Activated naive CD4-positive, alpha-beta T cell treated with anti-CD3 and anti-CD28 coated beads for 36 hours (primary cell): ENCODE results near the gene GRIN2A. TPM values are rescaled to one million over a fixed set of nuclear protein-coding genes. Genes with fewer than 3 reads are reported as not detected.

Experiments
- CTCF ChIA-PET: fragments of 350-600 bp; sonication (Branson Sonifier 250); formaldehyde crosslinking; loops from one replicate; lab custom pipeline; 2021; ENCODE audit warnings: antibody characterized with exemption; lab: Charles Lee
- DNase-seq: peaks from one replicate; pipeline ENCODE4 v3.0.0-alpha.2; 2020
- H3K27ac Mint-ChIP-seq: one replicate; pipeline ENCODE4 v1.8.0; 2021; ENCODE audit warnings: mild to moderate bottlenecking, mixed read lengths
- H3K27me3 Mint-ChIP-seq: one replicate; pipeline ENCODE4 v1.8.0; 2021; ENCODE audit warnings: low read depth, mixed read lengths
- H3K36me3 Mint-ChIP-seq: one replicate; pipeline ENCODE4 v1.8.0; 2021; ENCODE audit warnings: low read depth, mixed read lengths
- H3K4me1 Mint-ChIP-seq: one replicate; pipeline ENCODE4 v1.8.0; 2021; ENCODE audit warnings: low read depth, mixed read lengths
- H3K4me3 Mint-ChIP-seq: one replicate; pipeline ENCODE4 v1.8.0; 2021; ENCODE audit warnings: mild to moderate bottlenecking, moderate library complexity, mixed read lengths
- H3K9me3 Mint-ChIP-seq: one replicate; pipeline ENCODE4 v1.8.0; 2021; ENCODE audit warnings: mixed read lengths
- intact Hi-C: fragments of 100-400 bp; cut with micrococcal nuclease; formaldehyde crosslinking; loops from one replicate; pipeline ENCODE4 v1.15.1; 2023
- total RNA-seq, 2 experiments: library from RNA; stranded (reverse); gene quantifications; one replicate each; pipeline ENCODE4 v1.2.3, GENCODE V29; 2021

Gene GRIN2A
- not detected for total RNA-seq

DNA sequence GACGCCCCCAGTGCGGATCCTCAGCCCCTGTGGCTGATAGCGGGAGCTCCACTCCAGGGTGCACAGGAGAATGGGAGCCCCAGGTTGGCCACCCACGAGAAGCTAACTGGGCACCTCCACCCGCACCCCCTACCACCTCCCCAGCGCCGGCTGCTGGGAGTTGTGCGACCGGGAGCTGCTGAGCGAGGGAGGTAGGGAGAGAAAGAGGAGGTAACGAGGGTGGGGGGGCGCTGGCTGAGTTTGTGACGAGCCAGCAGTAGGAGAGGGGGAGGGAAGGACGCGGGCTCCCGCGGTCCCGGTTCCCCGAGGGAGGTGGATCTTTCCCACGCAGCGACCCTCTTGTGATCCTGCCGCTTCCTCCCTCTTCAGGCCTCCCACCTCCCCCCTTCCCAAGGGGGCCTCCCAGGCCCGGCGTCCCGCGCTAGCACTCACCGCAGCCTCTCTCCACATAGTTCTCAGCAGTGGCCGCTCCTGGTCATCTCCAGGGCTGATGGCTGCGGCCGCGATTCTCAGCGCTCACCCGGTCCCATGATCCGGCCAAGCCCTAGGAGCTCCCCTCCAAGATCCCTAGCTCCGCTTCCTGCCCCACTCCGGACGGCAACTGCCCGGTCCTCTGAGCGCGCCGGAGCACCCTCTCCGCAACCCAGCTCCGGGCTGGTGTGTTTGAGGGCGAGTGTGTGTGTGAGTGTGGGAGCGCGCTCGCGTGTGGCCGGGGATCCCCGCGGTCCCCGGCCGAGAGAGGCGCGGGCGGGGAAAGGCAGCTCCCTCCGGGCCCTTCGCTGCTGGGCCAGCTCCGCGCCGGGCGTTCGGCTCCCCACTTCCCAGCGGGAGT lies at the start of gene GRIN2A:
GRIN2A (minus strand) TSS at position 207 of the 832 bp plus-strand sequence. CDS start 2,017 bp downstream, outside the sequence.
- intact Hi-C loops, result no loop called here
- Mint-ChIP-seq H3K4me1 (peaks cover 16% of the 10 kb centered on the region), H3K36me3 (no peaks in the 10 kb centered on the region), H3K27ac (no peak within 1 kb of the TSS), H3K27me3 (peaks cover 43% of the 10 kb centered on the region), H3K4me3 (no peak within 1 kb of the TSS), H3K9me3 (no peaks in the 10 kb centered on the region)
- CTCF ChIA-PET, result interaction anchor here (0.5 to 0.6 kb wide), 2 partner anchors 109 to 604 kb away, joined by 3 to 4 read pairs; no protein-coding TSS in a partner anchor
- DNase-seq, result no peak

DNA sequence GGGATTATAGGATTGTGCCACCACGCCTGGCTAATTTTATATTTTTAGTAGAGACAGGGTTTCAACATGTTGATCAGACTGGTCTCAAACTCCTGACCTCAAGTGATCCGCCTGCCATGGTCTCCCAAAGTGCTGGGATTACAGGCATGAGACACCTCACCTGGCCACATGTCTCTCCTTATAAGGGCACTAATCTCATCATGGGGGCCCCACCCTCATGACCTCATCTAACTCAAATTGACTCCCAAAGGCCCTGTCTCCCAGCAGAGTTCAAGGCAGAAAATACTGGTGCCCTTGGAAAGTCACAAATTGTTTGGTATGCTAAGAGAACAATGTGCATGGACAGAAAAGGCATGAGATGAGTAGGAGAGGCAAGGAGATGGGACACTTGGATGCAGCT lies 49.3 kb upstream of the GRIN2A start:
- intact Hi-C loops, result no loop called here
- Mint-ChIP-seq H3K27me3 (peaks cover 7% of the 10 kb centered on the region), H3K27ac (no peak overlapping the region), H3K4me3 (no peak overlapping the region), H3K9me3 (peaks cover 6% of the 10 kb centered on the region), H3K4me1 (no peaks in the 10 kb centered on the region), H3K36me3 (peaks cover 1% of the 10 kb centered on the region)
- DNase-seq, result no peak
- CTCF ChIA-PET, result no interaction called here

DNA sequence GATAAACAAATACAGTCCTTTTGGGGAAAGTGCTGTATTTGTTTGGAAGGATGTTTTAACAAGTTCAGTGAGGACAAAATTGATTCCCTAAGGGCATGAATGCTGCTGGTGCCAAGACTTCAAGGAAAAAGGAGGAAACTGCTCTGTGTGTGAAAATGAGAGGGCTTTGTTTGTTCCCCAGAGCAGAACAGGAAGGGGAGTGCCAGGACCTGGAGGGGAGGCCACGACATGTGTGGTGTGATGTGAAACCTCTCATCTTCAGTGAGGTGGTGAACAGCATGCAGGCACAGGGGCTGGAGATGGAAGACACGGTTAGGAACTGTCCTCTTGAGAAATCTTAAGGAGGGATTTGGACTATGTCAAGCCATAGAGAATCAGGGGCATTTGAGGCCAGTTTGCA lies 46.6 kb upstream of the GRIN2A start:
- CTCF ChIA-PET, result no interaction called here
- H3K9me3 Mint-ChIP-seq, result peaks cover 6% of the 10 kb centered on the region
- H3K36me3 Mint-ChIP-seq, result peaks cover 1% of the 10 kb centered on the region
- no peaks in the 10 kb centered on the region for H3K4me1 Mint-ChIP-seq
- intact Hi-C loops, result no loop called here
- no peak overlapping the region for H3K27ac Mint-ChIP-seq
- peaks cover 7% of the 10 kb centered on the region for H3K27me3 Mint-ChIP-seq
- H3K4me3 Mint-ChIP-seq, result no peak overlapping the region
- DNase-seq, result no peak

DNA sequence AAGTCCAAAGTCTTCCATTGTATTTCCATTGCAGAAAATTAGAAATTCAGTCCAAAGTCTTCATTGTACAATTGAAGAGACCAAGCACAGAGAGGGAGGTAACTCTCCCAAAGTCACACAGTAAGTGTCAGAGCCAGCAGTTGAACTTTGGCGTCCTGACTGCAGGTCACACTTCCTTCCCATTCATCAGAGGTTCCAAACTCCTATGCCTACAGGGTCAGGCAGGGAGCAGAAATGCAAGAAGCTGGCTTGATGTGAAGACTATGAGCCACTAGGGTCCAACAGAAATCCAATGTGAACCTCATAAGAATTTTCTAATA lies 44.7 kb upstream of the GRIN2A start:
- DNase-seq, result no peak
- peaks cover 5% of the 10 kb centered on the region for H3K27me3 Mint-ChIP-seq
- H3K4me3 Mint-ChIP-seq, result no peak overlapping the region
- no peaks in the 10 kb centered on the region for H3K9me3 Mint-ChIP-seq
- CTCF ChIA-PET, result no interaction called here
- no peak overlapping the region for H3K27ac Mint-ChIP-seq
- H3K4me1 Mint-ChIP-seq, result no peaks in the 10 kb centered on the region
- intact Hi-C loops, result no loop called here
- H3K36me3 Mint-ChIP-seq, result peaks cover 1% of the 10 kb centered on the region

DNA sequence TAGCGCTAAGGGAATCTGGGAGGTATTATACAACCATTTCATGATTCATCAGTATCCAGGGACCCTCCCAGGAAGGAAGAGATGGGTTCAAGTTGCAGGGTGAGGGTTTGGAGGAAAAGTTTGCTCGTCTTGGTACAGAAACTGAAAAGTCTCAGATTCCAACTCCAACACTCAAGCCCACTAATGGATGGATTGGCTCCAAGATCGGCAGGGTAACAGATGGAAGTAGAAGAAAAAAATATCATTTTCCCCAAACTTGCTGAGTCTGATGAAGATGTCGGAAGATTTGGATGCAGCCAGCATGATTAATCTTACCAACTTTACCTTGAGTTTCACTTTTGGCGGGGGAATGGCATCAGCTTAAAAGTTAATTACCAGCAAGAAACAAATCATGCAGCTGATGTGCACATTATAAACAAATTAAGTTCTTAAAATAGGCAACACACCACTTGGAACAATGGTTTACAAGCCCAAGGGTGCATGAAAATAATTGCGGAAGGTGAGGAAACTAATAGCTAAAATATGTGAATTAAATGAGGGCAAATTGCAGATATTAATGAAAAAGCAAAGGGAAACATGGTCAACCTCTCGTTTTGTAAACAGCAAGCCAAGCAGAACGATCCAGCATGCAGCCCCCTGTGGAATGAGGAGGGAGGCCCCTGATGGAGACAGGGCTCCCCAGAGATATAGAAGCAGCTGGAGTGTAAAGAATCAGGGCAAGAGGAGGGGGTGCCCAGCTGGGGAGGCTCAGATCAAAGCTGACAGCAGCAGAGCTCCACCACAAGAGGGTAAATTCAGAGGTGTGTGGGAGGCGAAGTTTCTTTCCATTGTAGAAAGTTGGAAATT lies 44.1 kb upstream of the GRIN2A start:
- CTCF ChIA-PET, result no interaction called here
- Mint-ChIP-seq H3K4me1 (no peaks in the 10 kb centered on the region), H3K4me3 (no peak overlapping the region), H3K27ac (no peak overlapping the region), H3K9me3 (no peaks in the 10 kb centered on the region), H3K27me3 (peaks cover 6% of the 10 kb centered on the region), H3K36me3 (peaks cover 1% of the 10 kb centered on the region)
- no peak for DNase-seq
- intact Hi-C loops, result no loop called here

DNA sequence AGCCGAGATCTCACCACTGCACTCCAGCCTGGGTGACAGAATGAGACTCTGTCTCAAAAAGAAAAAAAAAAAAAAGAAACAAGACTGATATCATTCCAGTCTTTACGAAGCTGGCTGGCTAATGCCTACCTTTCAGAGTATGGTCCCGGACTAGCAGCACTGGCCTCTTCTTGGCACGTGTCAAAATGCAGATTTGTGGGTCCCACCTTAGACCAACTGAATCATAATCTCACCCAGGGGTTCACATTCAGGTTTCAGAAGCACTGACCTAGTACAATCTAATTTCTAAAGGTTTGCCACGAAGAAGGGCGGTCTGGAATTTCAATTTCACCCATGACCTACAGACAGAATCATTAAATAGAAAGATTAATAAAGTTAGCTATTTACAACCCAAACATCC lies 43.4 kb upstream of the GRIN2A start:
- no peaks in the 10 kb centered on the region for H3K9me3 Mint-ChIP-seq
- peaks cover 6% of the 10 kb centered on the region for H3K27me3 Mint-ChIP-seq
- H3K36me3 Mint-ChIP-seq, result no peaks in the 10 kb centered on the region
- H3K27ac Mint-ChIP-seq, result no peak overlapping the region
- H3K4me3 Mint-ChIP-seq, result no peak overlapping the region
- no peak for DNase-seq
- CTCF ChIA-PET, result interaction anchor here (0.7 kb wide), 1 partner anchor 288 kb away, joined by 4 read pairs; no protein-coding TSS in a partner anchor
- no peaks in the 10 kb centered on the region for H3K4me1 Mint-ChIP-seq
- intact Hi-C loops, result no loop called here

DNA sequence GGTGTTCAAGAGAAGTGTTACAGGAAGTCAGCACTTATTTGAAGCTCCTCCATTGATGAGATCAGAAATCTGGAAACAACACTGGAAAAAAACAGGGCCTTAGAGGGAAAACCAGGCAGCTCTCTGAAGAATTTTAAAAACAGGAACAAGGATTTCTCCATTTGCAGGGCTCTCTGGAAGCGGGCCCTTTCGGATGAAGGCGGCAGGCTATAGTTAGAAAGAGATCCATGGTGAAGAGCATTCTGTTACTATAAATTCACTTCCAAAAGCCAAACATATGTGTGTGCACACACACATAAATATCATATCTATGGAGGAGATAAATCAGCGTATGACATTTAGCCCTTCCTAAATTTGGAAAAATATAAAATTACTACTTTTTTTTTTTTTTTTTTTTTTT lies 42.6 kb upstream of the GRIN2A start:
- intact Hi-C loops, result no loop called here
- no peak overlapping the region for H3K27ac Mint-ChIP-seq
- no peaks in the 10 kb centered on the region for H3K4me1 Mint-ChIP-seq
- no peak for DNase-seq
- CTCF ChIA-PET, result interaction anchor here (0.7 kb wide), 1 partner anchor 289 kb away, joined by 4 read pairs; no protein-coding TSS in a partner anchor
- no peaks in the 10 kb centered on the region for H3K36me3 Mint-ChIP-seq
- no peak overlapping the region for H3K4me3 Mint-ChIP-seq
- H3K9me3 Mint-ChIP-seq, result no peaks in the 10 kb centered on the region
- H3K27me3 Mint-ChIP-seq, result peaks cover 6% of the 10 kb centered on the region

DNA sequence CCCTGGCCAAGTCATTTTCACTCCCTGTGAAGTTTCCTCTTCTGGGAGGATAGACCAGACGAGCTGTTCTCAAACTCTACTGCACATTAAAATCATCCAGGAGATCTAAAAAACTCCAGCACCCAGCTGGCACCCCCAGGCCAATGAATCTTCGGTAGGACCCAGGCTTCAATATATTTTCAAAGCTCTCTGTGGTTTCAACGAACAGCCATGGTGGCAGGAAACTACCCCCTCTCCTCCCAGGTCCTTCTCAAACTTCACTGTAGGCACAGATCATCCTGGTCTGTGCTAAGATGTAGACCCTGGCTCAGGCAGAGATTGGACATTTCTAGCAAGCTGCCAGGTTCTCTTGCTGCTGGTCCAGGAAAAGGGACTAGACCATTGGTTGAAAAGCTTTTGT lies 38.7 kb upstream of the GRIN2A start:
- Mint-ChIP-seq H3K4me3 (no peak overlapping the region), H3K27me3 (peaks cover 4% of the 10 kb centered on the region), H3K27ac (no peak overlapping the region), H3K9me3 (no peaks in the 10 kb centered on the region), H3K36me3 (no peaks in the 10 kb centered on the region), H3K4me1 (no peaks in the 10 kb centered on the region)
- CTCF ChIA-PET, result no interaction called here
- no peak for DNase-seq
- intact Hi-C loops, result no loop called here

DNA sequence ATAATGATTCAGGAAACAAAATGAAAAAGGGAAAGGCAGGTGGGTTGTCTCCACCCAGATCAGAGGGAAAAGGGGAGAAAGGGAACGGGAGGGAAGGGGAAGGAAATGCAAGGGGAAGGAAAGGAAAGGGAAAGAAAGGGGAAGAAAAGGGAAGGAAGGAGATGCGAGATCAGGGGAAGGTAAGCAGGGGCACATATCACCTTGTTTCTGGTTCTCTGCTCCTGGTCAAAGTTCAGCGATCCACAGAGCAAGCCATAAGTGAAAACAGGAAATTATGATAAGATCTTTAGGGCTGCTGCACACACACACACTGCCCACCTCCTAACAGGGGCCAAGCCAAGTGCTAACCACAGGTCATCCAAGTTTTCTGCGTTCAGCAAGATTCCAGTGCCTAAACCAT lies 37.5 kb upstream of the GRIN2A start:
- H3K27ac Mint-ChIP-seq, result no peak overlapping the region
- CTCF ChIA-PET, result no interaction called here
- H3K36me3 Mint-ChIP-seq, result no peaks in the 10 kb centered on the region
- no peaks in the 10 kb centered on the region for H3K4me1 Mint-ChIP-seq
- DNase-seq, result no peak
- peaks cover 3% of the 10 kb centered on the region for H3K27me3 Mint-ChIP-seq
- intact Hi-C loops, result no loop called here
- no peaks in the 10 kb centered on the region for H3K9me3 Mint-ChIP-seq
- no peak overlapping the region for H3K4me3 Mint-ChIP-seq

DNA sequence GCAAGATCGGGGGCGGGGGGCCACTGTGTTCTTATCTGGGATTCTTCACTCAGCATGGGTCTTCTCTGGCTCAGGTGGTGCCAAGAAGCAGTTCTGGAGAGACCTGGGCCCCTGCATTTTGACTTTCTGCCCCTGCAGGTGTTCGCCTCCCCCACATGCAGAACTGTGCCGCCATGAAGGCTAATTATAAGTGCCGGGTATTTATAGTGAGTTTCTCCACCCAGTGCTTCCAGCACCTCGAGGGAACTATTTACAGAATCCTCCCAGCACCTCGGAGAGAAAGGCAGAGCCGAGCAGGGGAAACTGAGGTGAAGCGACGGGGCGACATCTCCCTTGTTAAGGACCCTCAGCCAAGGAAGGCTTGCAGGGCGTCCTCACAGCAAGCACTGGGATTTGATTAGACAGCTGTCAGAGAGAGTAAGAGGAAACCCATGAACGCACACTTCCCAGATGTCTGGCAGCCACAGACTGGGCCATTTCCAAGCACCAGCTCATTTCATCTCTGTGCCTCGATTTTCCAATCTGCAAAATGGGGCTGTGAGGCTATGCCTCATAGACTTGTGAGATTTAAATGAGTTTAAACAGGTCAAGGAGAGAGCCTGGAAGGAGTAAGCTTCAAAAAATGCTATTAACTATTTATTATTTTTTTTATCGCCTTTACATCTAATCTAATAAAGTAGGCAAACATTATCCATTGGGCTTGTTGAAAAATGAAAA lies 36.4 kb upstream of the GRIN2A start:
- intact Hi-C loops, result no loop called here
- Mint-ChIP-seq H3K27ac (no peak overlapping the region), H3K9me3 (no peaks in the 10 kb centered on the region), H3K4me3 (no peak overlapping the region), H3K4me1 (no peaks in the 10 kb centered on the region), H3K36me3 (no peaks in the 10 kb centered on the region), H3K27me3 (peaks cover 6% of the 10 kb centered on the region)
- CTCF ChIA-PET, result no interaction called here
- DNase-seq, result no peak

DNA sequence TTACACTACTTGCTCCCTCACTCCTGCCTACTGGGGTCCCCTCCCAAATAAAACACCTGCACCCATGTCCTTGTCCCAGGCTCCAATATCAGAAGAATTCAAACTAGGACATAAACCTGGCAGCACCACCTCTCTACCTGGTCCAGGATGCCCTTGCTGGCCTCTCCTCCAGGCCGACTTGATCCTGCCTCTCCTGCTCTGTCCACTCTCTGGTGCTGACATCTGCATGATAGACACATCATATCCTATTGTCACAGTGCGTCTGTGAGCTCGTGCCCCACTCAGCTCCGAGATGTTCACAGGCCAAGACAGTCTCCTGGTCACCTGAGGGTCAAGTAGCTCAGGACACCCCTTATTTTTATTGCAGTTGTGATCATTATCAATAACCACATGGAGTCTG lies 31.5 kb upstream of the GRIN2A start:
- intact Hi-C loops, result no loop called here
- no peak overlapping the region for H3K4me3 Mint-ChIP-seq
- DNase-seq, result no peak
- H3K27ac Mint-ChIP-seq, result no peak overlapping the region
- H3K4me1 Mint-ChIP-seq, result no peaks in the 10 kb centered on the region
- no peaks in the 10 kb centered on the region for H3K9me3 Mint-ChIP-seq
- CTCF ChIA-PET, result no interaction called here
- peaks cover 9% of the 10 kb centered on the region for H3K27me3 Mint-ChIP-seq
- H3K36me3 Mint-ChIP-seq, result no peaks in the 10 kb centered on the region

DNA sequence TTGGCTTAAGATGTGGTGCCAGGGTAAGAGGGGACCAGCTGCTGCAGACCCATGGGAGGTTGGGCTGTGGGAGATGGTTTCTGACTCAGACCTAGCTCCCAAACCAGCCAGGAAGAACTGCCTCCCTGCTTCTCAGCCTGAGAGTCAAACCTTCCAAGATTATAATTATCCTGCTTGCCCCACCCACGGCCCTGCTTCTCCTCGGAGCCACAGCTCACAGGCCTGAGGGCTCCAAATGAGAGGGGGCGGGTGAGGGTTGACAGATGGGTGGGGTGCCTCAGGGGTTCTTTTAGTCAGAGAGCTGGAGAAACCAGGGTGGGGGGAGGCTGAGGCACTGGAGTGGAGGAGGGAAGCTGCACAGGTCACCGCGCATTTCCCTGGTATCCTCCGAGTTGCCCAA lies 28.7 kb upstream of the GRIN2A start:
- Mint-ChIP-seq H3K4me1 (no peaks in the 10 kb centered on the region), H3K27me3 (peaks cover 9% of the 10 kb centered on the region), H3K27ac (no peak overlapping the region), H3K9me3 (no peaks in the 10 kb centered on the region), H3K4me3 (no peak overlapping the region), H3K36me3 (no peaks in the 10 kb centered on the region)
- CTCF ChIA-PET, result no interaction called here
- intact Hi-C loops, result no loop called here
- no peak for DNase-seq
